K562 (cell line): ENCODE results near the gene DLGAP1. TPM values are rescaled to one million over a fixed set of nuclear protein-coding genes. Genes with fewer than 3 reads are reported as not detected.

Experiments used
- CREBBP ChIP-seq: IDR thresholded peaks from one replicate; pipeline ENCODE4 v1.6.1; 2012; ENCODE audit warnings: low read depth, mild to moderate bottlenecking, control low read depth, inconsistent platforms, low read length
- FOXK1 ChIP-seq: sonication (generic); formaldehyde crosslinking; IDR thresholded peaks from 2 replicates; pipeline ENCODE4 v1.8.0; 2022; ENCODE audit warnings: missing genetic modification reagents, mild to moderate bottlenecking, borderline replicate concordance
- FUS ChIP-seq: fragments of 200-400 bp; formaldehyde crosslinking; optimal IDR thresholded peaks from 2 replicates; pipeline ENCODE3; 2017; ENCODE audit warnings: low read depth, low read length
- NR2F6 ChIP-seq: fragments of 450-650 bp; formaldehyde crosslinking; IDR thresholded peaks from 2 replicates; pipeline ENCODE4 v1.4.0; 2020; ENCODE audit warnings: mild to moderate bottlenecking
- PHB ChIP-seq: fragments of 250-450 bp; sonication (Bioruptor Pico); IDR thresholded peaks from 2 replicates; pipeline ENCODE4 v1.5.0; 2021
- PHTF2 ChIP-seq: fragments of 250-450 bp; sonication (Bioruptor Pico); IDR thresholded peaks from 2 replicates; pipeline ENCODE4 v1.5.0; 2021; ENCODE audit warnings: mild to moderate bottlenecking
- PTRF ChIP-seq: fragments of 450-650 bp; IDR thresholded peaks from 2 replicates; pipeline ENCODE4 v1.6.1; 2016; ENCODE audit warnings: mild to moderate bottlenecking, missing genetic modification characterization, missing compliant biosample characterization
- RBBP5 ChIP-seq: fragments of 200-600 bp; sonication (generic); IDR thresholded peaks from 2 replicates; pipeline ENCODE4 v1.6.1; 2012; ENCODE audit warnings: borderline replicate concordance, mild to moderate bottlenecking, low read length, control low read depth, inconsistent platforms; ENCODE audit not compliant: insufficient read depth, poor library complexity, severe bottlenecking
- RBM14 ChIP-seq: fragments of 200-400 bp; formaldehyde crosslinking; IDR thresholded peaks from 2 replicates; pipeline ENCODE4 v1.6.1; 2018; ENCODE audit warnings: low read depth, mild to moderate bottlenecking, low read length, moderate library complexity, borderline replicate concordance; ENCODE audit not compliant: insufficient read depth
- XRCC4 ChIP-seq: IDR thresholded peaks from one replicate; pipeline ENCODE4 v1.6.1; 2011; ENCODE audit not compliant: insufficient read depth, insufficient read length; ENCODE audit errors: extremely low read depth
- ZNF143 ChIP-seq: sonication (generic); formaldehyde crosslinking; IDR thresholded peaks from 2 replicates; pipeline ENCODE4 v1.9.0; 2022; ENCODE audit warnings: mild to moderate bottlenecking, missing genetic modification reagents
- ZNF197 ChIP-seq: fragments of 200-800 bp; sonication (Bioruptor generic); IDR thresholded peaks from 2 replicates; pipeline ENCODE4 v1.6.1; 2016; ENCODE audit warnings: low read depth, missing genetic modification characterization, missing compliant biosample characterization
- ZNF274 ChIP-seq: IDR thresholded peaks from 2 replicates; pipeline ENCODE4 v1.6.1; 2011; ENCODE audit warnings: low read depth, mild to moderate bottlenecking, low read length, moderate library complexity, borderline replicate concordance
- ZNF445 ChIP-seq: fragments of 250-450 bp; sonication (Bioruptor Pico); IDR thresholded peaks from 2 replicates; pipeline ENCODE4 v1.4.0; 2020; ENCODE audit warnings: low read depth, mild to moderate bottlenecking, moderate library complexity
- ZZZ3 ChIP-seq: fragments of 450-650 bp; IDR thresholded peaks from 2 replicates; pipeline ENCODE4 v1.6.1; 2016; ENCODE audit warnings: antibody characterized with exemption, mild to moderate bottlenecking, moderate library complexity
- polyA plus RNA-seq, 8 experiments: library from polyadenylated mRNA; depleted of rRNA in 4 of 8; stranded (reverse) in 5 of 8; unstranded in 3 of 8; fragments of >200 nt; fragmentation: Nextera tagmentation in 2 of 8; fragmentation: Illumina TruSeq in 1 of 8; extraction: Ambion mirVana in 2 of 8; extraction: Trizol in 1 of 8; gene quantifications; 2 replicates each; pipeline versions ENCODE4 v1.2.1 to v1.2.3, GENCODE V29; 2011 to 2014; ENCODE audit warnings: inconsistent platforms in 1 of 8, missing spikeins in 1 of 8
- total RNA-seq, 7 experiments: library from RNA; depleted of rRNA in 6 of 7; stranded (reverse); fragments of >200 nt in 6 of 7; fragmentation: Illumina TruSeq in 2 of 7; extraction: Trizol in 2 of 7; gene quantifications; 2 replicates each; pipeline versions ENCODE4 v1.2.1 to v1.2.3, GENCODE V29; 2011 to 2021; ENCODE audit warnings: low replicate concordance in 1 of 7
- TF ChIP-seq, protein P1 (sequence below): fragments of 450-650 bp; IDR thresholded peaks from one replicate; pipeline ENCODE4 v1.6.1; 2018; ENCODE audit warnings: mild to moderate bottlenecking, moderate library complexity; ENCODE audit not compliant: partially characterized antibody
- TF ChIP-seq, protein P2 (sequence below): IDR thresholded peaks from 3 replicates; pipeline ENCODE4 v1.6.1; 2011; ENCODE audit warnings: borderline replicate concordance, mild to moderate bottlenecking, moderate library complexity; ENCODE audit not compliant: insufficient read length; ENCODE audit errors: extremely low read depth
- TF ChIP-seq, protein P3 (sequence below): fragments of 450-650 bp; formaldehyde crosslinking; IDR thresholded peaks from 2 replicates; pipeline ENCODE4 v1.4.0; 2020; ENCODE audit warnings: mild to moderate bottlenecking, mixed read lengths
- TF ChIP-seq, protein P4 (sequence below): fragments of 250-450 bp; sonication (Bioruptor Pico); IDR thresholded peaks from 2 replicates; pipeline ENCODE4 v1.9.0; 2021; ENCODE audit warnings: mild to moderate bottlenecking, inconsistent platforms

The DLGAP1 gene
- total and polyA plus RNA-seq, 9 of the 15 experiments (the other 6 are each of a cell fraction or from before 2014, with no cell fraction given): 0.04 to 0.22 (median 0.08) TPM

DNA sequence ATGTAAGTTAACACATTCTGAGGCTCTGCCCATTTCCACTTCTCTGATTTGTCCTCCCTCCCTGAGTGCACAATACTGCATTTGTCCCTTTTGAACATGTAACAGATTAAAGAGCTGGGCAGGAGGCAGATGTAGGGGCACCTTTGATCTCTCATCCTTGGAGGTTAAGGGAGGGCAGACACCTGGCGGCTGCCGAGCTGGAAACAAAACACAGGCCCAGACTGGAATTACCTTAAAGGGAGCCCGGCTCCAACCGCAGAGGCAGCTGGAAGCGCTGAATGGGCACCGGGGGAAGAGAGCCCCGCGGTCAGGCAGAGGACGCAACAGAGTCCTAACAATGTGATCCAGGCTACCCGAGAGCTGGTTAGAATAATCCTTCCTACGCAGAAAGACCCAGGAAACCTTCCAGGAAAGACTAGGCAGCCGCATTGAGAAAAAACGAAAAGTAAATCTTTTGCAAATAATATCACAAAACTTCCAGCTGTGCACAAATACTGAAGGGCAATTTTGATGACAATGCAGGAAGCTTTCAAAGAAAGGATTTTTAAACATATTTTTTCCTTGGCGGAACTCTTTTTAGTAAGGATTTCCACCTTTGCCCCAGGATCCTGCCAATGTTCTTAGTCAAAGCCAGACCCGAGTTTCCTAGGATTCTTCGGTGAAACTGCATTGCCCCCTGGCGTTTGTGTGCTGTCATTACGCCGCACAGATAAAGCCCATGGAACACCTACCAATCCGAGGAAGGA is 789.2 kb downstream of the DLGAP1 start (continued):
- TF ChIP-seq, protein P1, sequence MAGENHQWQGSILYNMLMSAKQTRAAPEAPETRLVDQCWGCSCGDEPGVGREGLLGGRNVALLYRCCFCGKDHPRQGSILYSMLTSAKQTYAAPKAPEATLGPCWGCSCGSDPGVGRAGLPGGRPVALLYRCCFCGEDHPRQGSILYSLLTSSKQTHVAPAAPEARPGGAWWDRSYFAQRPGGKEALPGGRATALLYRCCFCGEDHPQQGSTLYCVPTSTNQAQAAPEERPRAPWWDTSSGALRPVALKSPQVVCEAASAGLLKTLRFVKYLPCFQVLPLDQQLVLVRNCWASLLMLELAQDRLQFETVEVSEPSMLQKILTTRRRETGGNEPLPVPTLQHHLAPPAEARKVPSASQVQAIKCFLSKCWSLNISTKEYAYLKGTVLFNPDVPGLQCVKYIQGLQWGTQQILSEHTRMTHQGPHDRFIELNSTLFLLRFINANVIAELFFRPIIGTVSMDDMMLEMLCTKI: no peak
- TF ChIP-seq, protein P2, sequence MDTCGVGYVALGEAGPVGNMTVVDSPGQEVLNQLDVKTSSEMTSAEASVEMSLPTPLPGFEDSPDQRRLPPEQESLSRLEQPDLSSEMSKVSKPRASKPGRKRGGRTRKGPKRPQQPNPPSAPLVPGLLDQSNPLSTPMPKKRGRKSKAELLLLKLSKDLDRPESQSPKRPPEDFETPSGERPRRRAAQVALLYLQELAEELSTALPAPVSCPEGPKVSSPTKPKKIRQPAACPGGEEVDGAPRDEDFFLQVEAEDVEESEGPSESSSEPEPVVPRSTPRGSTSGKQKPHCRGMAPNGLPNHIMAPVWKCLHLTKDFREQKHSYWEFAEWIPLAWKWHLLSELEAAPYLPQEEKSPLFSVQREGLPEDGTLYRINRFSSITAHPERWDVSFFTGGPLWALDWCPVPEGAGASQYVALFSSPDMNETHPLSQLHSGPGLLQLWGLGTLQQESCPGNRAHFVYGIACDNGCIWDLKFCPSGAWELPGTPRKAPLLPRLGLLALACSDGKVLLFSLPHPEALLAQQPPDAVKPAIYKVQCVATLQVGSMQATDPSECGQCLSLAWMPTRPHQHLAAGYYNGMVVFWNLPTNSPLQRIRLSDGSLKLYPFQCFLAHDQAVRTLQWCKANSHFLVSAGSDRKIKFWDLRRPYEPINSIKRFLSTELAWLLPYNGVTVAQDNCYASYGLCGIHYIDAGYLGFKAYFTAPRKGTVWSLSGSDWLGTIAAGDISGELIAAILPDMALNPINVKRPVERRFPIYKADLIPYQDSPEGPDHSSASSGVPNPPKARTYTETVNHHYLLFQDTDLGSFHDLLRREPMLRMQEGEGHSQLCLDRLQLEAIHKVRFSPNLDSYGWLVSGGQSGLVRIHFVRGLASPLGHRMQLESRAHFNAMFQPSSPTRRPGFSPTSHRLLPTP: no peak
- TF ChIP-seq ZNF274 (no peak), FOXK1 (CRISPR knock-in tag) (no peak), NR2F6 (no peak), ZNF143 (no peak), CREBBP (no peak), ZNF445 (CRISPR knock-in tag) (no peak), RBM14 (no peak), ZZZ3 (no peak), ZNF197 (no peak), PHB (CRISPR knock-in tag) (no peak), FUS (no peak), XRCC4 (no peak), PTRF (tag) (no peak), PHTF2 (CRISPR knock-in tag) (no peak), RBBP5 (peak; percentile 40)
- TF ChIP-seq, protein P3, sequence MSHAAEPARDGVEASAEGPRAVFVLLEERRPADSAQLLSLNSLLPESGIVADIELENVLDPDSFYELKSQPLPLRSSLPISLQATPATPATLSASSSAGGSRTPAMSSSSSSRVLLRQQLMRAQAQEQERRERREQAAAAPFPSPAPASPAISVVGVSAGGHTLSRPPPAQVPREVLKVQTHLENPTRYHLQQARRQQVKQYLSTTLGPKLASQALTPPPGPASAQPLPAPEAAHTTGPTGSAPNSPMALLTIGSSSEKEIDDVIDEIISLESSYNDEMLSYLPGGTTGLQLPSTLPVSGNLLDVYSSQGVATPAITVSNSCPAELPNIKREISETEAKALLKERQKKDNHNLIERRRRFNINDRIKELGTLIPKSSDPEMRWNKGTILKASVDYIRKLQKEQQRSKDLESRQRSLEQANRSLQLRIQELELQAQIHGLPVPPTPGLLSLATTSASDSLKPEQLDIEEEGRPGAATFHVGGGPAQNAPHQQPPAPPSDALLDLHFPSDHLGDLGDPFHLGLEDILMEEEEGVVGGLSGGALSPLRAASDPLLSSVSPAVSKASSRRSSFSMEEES: no peak
- TF ChIP-seq, protein P4, sequence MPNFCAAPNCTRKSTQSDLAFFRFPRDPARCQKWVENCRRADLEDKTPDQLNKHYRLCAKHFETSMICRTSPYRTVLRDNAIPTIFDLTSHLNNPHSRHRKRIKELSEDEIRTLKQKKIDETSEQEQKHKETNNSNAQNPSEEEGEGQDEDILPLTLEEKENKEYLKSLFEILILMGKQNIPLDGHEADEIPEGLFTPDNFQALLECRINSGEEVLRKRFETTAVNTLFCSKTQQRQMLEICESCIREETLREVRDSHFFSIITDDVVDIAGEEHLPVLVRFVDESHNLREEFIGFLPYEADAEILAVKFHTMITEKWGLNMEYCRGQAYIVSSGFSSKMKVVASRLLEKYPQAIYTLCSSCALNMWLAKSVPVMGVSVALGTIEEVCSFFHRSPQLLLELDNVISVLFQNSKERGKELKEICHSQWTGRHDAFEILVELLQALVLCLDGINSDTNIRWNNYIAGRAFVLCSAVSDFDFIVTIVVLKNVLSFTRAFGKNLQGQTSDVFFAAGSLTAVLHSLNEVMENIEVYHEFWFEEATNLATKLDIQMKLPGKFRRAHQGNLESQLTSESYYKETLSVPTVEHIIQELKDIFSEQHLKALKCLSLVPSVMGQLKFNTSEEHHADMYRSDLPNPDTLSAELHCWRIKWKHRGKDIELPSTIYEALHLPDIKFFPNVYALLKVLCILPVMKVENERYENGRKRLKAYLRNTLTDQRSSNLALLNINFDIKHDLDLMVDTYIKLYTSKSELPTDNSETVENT (CRISPR knock-in tag): no peak
